Measurements from ENCODE around the gene SAT2.

- TF ChIP-seq CTCF (IDR thresholded peaks at IDR 0.05; ENCODE audit: low read depth, low read length) = no peak
- TF ChIP-seq EZH2phosphoT487 (IDR thresholded peaks at IDR 0.05; ENCODE audit: low read depth) = no peak
These were observed 12.3 kb downstream of the SAT2 start for GRCh38 chr17:7615265-7615747.

Measured in OCI-LY3 (cell line).